NCI-H128 (cell line): ENCODE data around the gene RIPOR2.
A peak's percentile ranks its signal among the peaks of the same experiment; 100 is the strongest.
"Not testable (repeated sequence)": the region's sequence is repeated elsewhere in the genome, so short reads cannot be mapped to it uniquely, and the experiment has no call there.

Source experiments
- DNase-seq: peaks from one replicate; lab custom pipeline; 2025; ENCODE audit not compliant: unreplicated experiment; lab: John Stamatoyannopoulos, UW

RIPOR2 gene

DNA sequence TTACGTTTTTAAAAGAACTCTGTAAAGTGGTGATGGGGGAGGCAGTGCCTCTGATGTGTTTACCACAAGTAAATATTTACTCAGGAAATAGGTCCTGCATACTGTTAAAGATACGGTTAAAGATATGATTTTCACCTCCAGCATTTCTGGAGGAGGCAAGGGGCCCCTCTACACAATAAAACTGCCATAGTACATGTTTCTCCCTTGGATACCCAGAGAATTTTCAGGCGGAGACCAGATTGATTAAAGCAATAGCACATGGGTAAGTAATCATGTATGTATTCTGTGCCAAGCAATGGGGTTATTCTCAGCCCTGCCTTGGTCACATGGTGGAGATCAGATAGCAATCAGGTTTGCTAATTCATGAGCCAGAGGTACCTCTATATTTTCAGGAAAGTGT is 9.6 kb downstream of the RIPOR2 start:
- no peak for DNase-seq

DNA sequence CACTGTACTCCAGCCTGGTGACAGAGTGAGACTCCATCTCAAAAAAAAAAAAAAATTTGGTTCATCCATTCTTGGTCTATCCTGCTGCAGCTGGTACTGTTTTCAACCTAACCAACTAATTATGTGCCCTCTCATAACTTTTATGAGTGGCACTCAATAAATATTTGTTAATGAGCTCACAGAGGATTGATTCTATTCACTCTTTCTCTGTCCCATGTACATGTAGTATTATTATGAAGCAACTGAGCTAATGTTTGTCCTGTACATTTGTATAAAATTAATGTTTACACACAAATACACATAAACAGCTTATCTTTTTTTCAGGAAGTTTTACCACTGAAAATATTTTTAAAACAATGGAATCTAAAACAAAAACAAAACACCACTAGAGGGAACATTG is 10.1 kb downstream of the RIPOR2 start:
- DNase-seq, result no peak

DNA sequence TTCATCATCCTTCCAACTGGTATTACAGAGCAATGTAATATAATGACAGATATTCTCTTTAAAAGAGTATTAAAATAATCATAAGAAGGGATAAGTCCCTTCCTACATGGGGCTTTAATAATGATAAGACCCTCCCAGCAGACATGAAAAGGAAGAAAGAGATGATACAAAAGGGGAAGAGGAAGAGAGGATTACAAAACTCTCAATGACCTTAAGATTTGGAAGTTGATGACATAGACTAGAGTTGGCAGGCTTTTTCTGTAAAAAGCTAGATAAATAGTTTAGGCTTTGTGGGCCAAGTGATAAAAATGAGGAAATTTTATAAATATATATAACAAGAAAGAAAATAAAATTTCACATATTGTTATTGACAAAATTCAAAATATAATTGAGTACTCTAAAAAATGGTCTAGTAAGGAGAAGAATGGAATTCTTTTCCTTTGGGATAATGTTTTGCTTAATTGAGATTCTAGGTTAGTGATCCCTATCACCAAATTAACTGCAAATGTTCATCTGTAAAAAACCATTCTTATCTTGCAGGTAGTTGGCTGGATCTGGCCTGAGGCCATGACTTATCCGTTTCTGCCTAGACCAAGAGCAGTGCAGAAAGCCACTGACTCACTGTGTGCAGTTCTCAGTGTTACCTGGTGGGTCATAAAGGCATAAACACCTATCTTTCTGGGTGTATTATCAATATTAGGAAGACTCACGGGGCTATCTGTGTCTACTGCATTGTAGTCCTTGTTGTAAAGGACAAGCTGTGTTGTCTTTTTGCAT is 11.0 kb downstream of the RIPOR2 start:
- no peak for DNase-seq

DNA sequence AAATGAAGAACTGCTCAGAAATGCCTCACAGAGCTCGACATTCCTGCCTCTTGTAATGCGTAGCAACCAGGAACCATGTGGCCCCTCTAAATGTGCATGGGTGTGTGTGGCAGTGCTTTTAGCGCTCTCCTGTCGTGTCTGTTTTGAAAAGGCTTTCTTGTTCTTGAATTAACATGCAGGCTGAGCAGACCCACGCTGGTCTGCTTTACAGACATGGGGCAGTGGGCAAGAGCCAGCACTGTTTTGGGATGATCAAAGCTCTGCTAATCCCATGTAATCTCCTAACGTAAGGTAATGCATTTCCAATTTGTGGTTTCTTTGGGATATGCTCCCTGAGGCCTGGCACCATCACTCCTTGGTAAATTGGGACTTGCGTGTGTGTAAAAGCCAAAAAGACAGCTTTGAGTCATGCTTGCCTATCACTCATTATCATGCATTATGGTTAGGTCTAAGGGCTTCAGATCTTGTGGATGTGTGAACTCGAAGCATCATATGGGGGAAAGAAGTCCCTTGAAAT is 11.8 kb downstream of the RIPOR2 start:
- DNase-seq, result no peak

DNA sequence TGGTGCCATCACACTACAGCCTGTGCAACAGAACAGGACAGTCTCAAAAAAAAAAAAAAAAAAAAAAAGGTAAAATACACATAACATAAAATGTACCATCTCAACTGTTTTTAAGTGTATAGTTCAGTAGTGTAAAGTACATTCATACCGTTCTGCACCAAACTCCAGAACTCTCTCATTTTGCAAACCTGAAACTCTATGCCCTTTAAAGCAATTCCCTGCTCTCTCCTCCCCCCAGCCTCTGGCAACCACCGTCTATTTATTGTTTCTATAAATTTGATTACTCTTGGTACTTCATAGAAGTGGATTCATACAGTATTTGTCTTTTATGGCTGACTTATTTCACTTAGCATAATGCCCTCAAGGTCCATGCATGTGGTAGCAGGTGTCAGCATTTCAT is 12.9 kb downstream of the RIPOR2 start:
- DNase-seq, result no peak

DNA sequence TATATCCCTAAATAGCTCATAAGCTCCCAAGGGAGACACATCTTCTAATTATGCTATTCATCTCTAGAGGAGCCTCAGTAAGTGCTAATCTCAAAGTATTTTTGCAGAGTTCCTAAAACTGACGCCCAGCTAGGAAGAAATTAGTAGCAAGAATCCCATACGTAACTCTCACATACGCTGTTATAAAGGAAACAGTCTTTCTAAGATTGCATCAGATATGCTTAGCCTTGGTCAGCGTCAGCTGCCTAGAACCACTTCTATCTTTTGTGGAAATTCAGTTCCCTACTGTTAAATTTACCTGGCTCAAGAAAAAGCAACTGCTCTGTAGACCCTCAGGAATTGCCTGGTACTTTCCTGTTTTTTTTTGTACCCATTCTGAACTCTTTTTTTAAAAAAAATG is 13.6 kb downstream of the RIPOR2 start:
- no peak for DNase-seq

DNA sequence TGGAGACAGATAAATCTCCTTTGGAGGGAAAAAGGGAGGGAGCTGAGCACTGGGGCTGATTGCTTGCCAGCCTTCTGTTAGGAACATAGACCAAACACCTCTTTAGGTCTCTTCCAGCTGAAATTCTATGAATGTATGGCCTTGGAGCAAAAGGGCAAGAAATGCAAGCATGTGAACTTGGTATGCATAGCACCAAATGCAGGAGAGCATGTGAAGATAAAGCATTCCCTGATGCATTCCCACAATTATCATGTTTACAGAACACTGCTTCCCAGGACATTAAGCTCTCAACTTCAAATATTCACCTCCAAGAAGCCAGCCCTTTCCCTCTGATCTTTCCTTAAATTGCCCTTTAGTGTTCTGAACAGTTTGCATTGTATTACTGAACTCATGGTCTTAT is 15.6 kb downstream of the RIPOR2 start:
- DNase-seq, result no peak

DNA sequence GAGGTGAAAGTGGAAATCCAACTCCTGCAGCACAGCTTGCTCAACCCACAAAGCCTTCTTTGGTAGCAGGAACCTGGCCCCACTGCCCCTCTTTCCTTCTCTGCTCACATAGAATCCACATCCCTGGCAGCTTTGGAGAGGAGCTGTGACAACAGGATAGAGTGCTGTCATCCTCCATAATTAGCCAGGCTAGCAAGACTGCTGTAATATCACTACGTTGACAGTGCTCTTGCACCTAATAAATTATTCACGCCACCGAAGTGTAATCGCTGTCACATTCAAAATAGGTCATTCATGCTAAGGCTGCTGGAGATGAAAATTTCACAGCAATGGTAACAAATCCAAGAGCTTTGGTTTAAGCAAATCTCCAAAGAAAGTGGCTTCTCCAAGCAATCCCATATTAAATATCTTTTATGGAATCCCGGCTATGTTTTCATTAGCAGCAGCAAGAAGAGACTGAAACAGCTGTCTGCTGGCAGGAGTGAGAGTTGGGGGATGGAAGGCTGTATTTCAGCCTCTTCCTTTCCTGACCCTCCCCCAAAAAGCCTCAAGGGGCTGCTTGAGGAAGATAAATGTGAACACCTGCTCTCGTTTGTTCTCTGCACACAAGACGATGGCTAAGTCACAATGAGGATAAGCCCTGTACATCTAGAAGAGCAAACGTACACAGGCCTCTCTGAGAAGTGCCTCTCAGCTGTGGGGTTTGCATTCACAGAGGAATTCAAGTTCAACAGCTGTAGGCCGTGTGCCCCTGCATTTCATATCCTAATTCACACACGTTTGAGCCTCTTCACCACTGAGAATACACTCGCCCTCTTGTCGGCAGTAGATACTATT is 16.5 kb downstream of the RIPOR2 start:
- peak; percentile 54 for DNase-seq

DNA sequence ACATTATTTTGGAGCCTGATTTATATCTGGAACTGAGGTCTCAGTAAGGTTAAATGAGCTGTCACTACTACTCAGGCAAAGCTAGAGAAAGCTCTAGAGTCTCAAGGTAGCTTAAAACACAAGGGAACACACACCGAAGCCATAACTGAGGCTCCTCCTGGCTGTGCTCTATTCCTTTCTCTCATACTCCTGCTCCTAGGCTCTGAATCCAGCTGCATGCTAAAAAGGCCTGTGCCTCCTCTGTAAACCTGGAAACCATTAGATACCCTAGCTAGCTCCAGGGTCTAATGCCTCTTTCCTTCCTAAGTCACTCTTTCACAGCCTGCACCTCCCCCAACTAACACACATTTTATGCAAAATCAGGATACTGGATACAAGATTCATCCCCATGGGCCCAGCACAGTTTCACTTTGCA is 17.1 kb downstream of the RIPOR2 start:
- DNase-seq, result no peak

DNA sequence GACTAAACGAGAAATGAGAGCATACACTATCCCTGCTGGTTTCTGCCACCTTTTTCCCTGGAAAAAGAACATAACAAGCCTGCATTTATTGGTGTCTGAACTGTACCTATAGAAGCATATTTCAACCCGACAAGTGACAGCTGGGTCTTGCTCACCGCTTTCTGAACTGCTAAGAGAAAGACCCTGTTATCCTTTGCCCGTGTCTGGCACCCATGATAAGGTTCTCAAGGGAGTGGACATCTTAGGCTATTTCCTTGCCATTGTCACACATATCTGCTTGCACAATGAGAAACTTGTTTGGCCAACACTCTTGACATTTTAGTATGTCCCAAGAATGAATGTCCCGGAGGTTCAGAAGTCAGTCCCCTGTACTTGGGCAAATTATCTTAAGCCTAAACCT is 19.3 kb downstream of the RIPOR2 start:
- no peak for DNase-seq

DNA sequence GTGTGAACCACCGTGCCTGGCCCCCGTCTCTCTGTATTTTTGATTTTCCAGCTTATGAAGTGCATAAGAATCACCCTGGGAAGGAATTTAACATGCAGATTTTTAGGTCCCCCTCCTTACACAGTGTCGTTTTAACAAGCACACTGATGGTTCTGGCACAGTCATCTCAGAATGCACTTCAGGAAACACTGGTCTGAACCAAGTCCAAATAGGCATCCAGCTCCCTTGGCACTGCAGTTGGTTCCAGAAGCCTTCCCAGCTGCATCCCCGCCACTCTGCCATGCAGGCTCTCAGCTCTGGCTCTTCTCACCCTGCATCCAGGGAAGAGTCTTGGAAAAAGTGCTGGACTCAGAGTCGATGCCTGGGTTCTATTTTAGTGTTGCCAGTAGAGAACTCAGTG is 20.1 kb downstream of the RIPOR2 start:
- DNase-seq, result no peak

DNA sequence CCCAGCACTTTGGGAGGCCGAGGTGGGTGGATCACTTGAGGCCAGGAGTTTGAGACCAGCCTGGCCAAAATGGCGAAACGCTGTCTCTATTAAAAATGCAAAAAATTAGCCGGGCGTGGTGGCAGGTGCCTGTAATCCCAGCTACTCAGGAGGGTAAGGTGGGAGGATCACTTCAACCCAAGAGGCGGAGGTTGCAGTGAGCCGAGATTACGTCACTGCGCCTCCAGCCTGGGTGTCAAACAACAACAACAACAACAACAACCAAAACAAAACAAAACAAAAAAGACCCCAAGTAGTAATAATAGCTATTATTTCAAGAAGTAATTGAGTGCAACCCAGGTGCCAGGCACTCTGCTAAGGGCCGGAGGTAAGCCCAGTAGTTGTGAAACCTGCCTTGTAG is 21.7 kb downstream of the RIPOR2 start:
- DNase-seq, result not testable (repeated sequence)

DNA sequence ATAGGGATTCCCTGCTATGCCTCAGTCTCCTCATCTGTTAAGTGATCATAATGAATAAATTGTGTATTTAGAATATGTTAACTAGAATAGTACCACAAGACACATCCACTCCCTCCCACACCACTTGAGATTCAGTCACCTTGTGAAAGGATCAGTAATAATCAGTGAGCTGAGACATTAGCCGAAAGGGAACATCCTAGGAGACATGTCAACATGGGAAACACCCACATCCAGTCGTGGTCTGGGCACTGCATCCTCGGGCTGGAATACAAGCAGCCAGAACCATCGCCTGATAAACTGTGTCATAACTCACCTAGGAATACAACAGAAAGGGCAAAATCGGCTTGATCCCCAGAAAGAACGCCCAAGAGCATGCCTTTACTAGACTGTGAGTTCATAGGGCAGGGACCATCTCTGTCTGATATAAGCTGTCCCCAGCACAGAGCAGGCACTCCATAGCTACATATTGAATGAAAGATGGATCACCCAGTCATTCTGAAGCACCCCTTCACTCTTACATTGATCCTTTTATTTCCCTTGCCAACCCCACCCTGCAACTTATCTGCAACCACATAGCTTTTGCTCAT is 23.9 kb downstream of the RIPOR2 start:
- no peak for DNase-seq

DNA sequence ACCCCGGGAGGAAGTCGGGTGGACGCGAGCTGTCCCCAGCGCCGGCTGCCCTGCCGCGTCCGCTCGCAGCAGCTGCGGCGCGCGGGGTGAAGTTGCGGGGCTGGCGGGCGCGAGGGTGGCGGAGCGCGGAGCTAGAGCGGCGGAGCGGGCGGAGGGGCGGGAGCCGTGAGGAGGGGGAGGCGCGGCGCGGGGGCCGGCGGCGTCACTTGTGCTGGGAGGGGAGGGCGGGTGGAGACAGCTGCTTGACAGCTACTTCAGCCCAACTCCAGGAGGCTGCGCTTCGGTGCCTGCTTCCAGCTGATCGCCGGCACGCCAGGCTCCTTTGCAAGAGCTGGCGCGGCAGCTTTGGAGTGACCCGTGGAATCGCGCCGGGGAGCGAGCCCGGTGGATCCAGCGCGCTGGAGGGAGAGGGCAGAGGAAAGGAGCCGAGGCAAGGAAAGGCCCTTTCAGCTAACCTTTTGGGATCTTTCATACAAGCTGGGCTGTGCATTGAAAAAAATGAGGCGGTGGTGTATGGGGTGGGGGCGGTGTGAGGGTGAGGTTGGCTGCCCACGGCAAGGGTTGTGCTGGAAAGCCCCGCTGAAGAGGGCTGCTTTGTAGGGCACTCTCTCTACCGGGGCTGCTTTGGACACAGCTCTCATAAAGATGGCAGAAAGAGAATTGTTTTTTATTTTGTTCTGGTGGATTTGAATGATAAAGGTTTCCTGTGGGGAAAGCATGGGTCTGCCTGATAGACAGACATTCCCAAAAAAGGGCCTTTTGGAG is 24.6 kb downstream of the RIPOR2 start:
- peak; percentile 27 for DNase-seq

DNA sequence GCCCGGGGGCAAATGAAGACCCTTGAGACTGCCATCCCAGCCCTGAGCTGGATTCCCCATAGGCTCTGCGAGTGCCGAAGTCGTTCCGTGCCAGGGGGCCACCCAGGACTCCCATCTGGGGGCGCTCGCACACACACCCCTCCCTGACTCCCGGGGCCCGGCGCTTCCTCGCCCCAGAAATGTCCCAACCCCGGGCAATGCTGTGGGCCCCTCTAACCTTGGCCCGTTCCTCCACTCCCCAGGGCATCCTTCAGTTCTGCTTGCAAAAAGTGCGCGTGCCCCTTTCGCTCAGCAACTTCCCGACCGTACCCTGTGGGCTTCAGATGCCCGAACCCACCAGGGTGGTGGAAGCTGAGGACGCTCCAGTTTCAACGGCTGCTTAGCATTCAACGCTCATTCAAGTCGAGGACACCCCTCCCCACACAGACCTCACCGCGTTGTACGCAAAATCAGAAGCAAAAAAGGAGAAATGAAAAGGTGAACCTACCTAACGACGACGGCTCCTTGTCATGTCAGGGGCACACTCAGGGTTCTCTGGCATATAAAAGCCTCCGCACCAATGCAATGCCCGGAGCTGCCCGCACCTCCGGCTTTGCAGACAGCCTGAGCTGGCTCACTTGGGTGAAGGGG is 25.3 kb downstream of the RIPOR2 start:
- DNase-seq, result no peak

DNA sequence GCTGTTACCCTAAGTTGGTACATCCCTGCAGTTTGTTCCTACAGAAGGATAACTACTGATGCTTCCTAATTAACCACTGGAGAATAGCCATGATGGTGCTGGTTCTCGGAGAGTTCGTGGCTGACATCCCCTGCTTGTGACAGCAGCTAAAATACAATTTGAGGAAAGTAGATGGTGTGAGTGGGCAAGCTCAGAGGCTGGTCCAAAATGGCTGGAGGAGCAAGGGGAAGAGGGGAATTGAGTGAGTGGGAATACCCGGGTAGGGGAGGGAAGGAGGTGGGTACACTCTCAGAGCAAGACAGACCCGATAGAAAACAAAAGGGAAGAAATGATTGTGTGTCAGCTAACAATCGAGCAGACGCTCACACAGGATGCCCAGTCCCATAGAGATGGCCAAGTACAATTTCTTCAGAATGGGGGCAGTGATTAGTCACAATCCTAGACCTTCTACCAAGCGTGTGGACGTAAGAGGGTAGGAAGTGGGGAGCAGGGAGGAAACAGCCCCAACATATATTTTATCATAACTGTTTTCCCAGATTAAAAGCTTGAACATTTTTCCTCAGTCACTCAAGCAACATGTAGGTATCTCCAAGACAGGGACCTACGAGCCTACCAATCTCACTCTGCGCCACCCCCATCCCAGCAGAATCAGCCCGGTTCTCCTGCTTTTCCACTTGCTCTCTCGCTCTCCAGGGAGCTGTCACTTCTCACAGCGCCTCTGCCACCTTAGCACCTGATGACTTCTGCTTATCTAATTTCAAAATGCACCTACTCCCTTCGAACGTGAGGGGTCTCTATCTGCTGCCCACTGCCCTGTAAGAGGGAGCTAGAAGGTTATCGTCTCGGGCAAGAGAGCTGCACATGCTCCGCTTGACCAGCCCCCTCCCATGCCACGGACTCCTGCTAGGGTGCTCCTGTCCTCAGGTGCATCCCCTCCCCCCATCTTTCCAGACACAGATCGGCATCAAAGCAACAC is 26.2 kb downstream of the RIPOR2 start:
- DNase-seq, result no peak

DNA sequence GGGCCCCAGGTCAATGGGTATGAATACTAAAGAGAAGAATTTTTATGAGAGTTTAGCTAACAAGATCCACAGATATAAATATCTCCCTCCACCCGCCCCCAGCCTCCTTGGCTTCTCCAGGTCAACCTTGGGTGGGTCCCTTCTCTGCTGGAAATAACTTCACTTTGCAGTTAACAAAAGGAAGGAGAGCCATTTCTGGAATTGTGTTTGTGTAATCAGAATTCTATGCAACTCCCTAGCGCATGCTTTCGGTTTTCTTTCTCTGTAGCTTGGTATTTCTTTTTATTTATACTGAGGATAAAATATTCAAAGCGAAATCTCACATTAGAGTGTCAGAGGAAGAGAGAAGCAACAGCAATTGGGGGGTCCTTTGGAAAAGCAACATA is 27.1 kb downstream of the RIPOR2 start:
- DNase-seq, result no peak

DNA sequence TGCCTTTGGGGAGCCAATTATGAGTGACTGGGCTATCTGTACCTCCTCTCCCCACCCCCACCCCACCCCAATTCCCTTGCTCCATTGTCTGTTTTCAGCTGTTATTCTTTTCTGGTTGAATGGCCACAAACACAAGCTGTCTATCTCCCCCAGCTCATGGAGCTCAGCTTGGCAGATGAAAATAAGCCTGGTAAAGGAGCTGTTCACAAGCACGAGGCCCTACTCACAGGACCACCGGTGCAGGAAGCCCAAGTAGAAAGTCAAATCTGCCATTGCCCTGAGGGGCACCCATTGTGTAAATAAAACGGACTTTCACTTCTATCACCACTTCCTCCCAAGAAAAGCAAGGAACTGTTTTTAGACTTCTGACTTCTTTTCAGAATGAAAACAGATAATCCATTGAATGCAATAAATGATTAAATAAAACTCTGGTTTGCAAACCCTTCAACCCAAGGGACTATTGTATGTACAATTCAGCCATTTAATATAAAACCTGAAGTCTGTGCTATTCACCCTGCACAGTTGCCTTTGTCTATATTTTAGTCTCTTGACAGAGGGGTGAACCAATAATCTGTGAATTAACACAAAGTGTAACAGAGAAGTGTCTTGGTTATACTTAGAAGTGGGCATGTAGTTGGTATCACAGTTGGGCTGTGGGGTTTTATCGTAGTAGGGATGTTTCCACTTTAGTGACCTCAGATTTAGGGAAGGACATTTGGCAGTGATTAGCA is 27.7 kb downstream of the RIPOR2 start:
- no peak for DNase-seq

DNA sequence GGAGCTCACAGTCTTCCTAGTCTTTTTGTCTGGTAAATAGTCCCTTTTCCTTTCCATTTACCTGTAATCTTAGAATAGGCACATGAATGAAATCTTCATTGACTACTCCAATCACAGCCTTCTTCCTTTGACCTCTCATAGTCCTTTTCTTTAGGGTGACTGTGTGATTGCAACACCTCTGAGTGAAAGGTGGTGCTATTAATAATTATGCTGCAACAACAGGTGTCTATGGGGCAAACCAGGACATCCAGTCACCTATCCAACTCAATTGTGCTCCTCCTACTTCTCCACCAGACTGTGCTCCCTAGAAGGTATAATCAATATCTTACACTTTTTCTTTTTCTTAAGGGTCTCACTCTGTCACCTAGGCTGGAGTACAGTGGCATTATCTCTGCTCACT is 29.4 kb downstream of the RIPOR2 start:
- no peak for DNase-seq
